Inflammatory macrophage treated with lipopolysaccharide for 1 hour (primary cell): ENCODE data around the gene BCO1.

Source experiments
- DNase-seq, 2 donors: peaks; one replicate each; pipeline ENCODE4 v3.0.0-alpha.2; 2020 to 2022

Gene BCO1

DNA sequence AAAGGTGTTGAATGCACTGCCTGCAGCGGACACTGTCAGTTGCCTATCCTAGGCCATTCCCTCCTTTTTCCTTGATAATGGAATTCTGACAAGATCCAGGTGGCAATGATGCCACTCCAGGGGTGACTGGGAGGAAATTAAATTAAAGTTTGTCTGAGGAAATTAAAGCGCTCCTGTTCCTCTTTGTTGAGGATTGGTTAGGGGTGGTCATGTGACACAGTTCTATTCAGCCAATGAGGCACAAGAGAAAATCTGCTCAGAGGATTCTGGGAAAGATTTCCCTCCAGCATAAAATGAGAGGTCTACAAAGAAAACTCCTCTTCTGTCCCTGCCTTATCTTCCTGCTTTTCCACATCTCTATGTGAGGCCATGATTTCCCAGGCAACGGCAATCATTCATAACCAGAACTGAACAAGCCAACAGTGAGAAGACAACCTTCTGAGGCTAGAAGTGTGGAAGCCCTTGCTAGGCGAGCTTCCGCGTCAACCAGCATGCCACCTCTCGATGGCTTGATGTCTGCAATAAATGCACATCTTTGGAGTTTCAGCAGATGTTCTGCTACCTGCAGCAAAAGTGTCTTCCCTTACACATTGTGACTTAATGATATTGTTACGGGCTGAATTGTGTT, 5.6 kb upstream of the BCO1 start:
- DNase-seq: no peak

DNA sequence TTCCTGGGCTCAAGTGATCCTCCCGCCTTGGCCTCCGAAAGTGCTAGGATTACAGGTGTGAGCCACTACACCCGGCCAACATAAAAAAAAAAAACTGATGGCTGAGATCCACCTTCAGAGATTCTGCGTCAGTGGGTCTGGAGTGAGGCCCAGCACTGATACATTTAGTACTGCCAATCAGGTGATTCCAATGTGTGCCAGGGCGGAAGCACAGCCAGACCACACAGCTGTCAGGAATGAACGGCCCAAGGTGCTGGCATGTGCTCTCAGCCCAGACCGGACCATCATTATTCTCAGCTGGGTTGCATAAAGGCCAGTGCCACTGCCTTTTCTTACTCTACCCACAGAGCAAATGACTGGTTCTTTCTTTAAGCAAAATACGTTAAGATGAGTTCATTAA, 1.2 kb upstream of the BCO1 start:
- DNase-seq: no peak

DNA sequence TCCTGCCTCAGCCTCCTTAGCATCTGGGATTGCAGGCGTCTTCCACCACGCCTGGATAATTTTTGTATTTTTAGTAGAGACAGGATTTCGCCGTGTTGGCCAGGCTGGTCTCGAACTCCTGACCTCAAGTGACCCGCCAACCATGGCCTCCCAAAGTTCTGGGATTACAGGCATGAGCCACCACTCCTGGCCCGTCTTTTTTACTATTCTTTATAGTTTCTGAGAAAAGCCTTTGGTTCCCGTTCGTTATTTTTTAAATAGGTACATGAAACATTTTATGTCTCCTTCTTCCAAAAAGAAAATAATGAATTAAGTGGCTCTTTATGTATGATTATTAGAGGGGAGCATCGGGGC, 570 bp upstream of the BCO1 start:
- no peak for DNase-seq

DNA sequence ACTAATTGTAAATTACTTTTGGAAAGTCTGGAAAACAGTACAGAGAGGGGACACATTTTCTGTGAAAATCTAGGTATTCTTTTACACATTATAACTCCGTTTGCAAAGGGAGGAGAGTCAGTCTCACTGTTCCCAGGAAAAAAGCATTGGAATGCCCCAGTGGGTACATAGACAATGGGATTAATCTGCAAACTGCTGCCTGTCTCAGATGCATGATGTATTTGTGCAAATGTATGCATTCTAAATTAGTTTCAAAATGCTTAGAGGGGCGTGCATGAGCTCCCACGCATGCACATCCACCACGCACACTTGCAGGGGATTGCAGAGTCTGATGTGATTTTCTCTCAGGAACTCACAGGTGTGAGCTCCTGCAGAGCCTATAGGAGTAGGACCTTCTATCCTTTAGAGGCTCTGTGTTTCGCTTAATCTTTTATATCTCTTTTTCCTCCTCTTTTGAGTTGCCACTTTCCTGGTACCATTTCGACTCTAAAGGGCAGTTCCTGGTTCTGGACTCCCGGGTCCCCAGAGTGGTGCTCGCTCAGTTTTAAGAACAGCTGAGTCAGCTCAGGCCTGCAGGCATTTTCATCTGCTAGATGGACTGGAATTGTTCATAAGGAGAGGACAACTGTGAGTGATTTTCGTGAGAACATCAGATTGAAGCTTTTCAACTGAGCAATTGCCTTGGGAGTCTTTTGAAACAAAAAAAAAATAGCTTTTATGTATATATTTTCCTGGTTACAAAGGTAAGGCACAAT, 1.1 kb downstream of the BCO1 start:
- no peak for DNase-seq

DNA sequence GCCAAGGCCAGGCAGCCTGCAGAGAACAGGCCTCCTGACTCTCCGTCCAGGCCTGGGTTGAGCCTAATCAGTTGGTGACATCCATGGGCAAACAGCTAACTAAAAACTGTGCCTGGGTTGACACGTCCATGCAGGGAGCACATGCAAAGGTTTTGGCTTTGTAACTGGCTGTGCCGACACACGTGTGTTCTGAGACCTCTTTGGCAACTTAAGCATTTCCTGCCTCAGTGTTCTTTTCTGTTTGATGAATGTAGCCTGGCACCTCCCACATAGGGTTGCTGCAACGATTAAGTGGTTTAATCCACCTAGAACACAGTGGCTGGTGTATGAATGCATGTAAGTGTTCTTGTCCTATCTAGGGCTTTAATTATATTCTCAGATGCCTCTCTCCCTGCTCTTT, 3.2 kb downstream of the BCO1 start:
- DNase-seq: no peak

DNA sequence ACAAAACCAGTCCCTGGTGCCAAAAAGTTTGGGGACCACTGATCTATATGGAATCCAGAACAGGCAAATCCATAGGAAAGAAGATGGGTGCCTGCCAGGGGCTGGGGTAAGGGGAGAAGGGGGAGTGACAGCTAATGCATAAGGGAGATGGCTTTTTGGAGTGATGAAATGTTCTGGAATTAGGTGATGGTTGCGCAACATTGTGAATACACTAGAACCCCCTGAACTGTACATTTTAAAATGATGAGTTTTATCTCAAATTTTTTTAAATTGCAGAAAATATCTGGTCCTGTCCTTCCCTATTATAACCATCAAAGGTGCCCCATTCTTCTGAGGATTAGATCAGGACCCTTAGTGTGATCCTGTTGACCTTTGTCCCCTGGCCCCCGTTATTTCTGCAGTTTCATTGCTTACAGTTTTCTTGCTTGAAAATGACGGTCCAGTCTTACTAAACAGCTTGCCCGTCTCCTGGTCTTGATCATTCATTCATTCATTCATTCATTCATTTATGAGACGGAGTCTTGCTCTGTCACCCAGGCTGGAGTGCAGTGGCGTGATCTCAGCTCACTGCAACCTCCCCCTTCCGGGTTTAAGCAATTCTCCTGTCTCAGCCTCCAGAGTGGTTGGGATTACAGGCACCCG, 4.6 kb downstream of the BCO1 start:
- DNase-seq: no peak

DNA sequence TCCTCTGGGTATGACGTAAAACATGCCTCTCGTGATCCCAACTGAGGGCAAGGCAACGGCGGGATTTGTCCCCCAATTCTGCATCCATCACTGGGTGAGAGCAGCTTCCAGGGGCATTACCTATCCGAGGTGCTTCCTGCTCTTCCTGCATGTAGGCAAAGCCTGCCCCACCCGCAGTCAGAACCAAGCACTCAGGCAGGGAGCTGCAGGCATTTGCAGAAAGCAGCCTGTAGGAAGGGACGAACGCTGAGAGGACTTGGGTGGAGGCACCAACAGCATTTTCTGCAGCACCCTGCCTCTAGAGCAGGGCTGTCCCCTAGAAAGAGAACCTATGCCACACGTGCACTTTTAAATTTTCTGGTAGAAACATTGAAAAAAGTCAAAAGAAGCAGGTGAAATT, 5.5 kb downstream of the BCO1 start:
- no peak for DNase-seq

DNA sequence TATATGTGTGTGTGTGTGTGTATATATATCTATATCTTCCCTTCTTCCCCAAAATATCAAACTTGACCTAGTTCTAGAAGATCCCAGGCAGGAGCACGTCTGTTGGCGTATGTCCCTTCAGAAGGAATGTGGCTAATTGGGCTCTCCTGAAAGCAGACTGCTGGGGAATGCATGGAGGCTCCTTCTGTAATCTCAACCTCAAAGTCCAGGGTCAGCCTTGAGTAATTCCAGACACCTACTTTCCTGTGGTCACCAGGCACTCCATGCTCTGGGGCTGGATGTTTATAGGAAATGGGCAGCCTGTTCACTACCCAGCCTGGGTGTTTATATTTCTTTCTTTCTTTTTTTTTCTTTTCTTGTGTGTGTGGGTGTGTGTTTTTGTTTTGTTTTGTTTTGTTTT, 13.4 kb downstream of the BCO1 start:
- no peak for DNase-seq

DNA sequence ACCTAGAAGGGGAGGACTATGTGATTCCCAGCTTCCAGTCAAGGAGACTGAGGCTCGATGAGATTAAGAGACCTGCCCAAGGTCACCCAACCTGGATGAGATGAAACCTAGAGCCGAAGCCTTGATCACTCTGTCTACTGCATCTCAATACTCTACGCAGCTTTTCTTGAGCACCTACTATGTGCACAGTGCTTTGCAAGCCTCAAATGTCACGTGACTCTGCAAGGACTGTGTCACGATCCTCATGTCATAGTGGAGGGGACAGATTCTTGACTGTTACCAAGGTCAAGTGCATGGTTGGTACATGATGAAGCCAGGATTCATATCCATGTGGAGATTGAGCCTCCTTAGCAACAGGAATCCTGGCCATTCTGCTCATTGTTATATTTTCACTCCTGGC, 14.7 kb downstream of the BCO1 start:
- no peak for DNase-seq

DNA sequence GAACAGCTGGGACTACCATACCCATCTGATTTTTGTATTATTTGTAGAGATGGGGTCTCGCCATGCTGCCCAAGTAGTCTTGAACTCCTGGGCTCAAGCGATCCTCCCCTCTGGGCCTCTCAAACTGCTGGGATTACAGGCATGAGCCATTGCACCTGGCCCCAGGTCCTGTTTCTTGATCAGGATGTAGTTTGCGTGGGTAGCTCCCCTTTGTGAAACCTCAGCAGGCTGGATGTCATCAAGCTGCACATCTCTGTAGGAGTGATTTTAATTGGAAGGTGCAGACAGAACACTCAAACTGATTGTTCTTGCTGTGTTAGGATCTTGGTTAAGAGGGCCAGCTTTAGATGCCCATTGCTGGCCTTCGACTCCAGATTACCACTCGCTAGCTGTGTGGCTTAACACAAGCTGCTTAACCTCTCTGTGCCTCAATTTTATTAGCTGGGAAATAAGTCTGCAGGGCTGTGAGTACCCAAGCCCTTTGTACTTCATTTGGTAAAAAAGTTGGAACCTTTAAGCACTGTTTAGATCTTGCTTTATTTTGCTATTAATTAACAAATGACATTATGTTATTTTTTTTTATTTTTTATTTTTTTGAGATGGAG, 16.5 kb downstream of the BCO1 start:
- DNase-seq: no peak

DNA sequence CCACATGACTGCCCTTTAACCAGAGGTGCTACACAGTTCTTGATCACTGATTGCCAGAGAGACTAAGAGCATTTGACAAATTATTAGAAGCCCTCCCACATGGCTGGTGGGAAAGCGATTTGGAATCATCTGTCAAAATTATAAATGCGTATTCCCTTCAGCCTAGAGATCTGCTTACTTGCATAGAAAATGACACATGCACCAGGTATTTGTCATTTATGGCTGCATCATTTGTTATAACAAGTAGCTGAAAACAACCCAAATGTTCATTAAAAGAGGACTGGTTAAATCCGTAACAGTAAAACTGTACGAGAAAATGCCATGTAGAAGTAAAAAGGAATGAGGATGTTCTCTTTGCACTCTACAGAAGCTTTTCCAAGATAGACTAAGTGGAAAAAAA, 21.4 kb downstream of the BCO1 start:
- no peak for DNase-seq

DNA sequence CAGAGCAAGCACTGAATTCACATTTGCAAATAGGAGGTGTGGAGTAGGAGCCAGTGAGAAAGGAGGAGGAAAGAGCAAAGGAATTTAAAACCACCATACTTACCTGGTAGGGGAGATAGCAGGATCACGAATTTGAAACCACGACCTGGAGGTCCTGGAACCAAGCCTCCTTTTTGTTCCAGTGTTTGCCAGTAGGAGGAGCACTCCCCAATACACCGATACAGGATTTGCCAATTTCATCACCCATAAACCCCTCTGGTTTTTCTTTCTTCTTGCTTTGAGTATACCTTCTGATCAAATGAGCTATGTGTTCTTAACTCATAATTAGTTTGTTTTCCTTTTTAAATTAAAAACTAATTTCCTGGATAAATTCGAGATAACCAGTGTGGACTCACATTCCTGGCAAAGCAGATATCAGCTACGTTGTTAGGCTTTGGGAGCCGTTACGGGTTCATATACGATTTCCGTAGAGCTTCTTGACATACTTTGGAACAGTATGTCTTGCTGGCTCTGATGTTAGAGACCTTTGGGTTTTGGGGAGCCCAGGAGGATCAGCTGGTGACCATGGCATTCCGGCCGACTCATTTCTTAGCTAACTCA, 22.7 kb downstream of the BCO1 start:
- peak; percentile 1 to 49 for DNase-seq

DNA sequence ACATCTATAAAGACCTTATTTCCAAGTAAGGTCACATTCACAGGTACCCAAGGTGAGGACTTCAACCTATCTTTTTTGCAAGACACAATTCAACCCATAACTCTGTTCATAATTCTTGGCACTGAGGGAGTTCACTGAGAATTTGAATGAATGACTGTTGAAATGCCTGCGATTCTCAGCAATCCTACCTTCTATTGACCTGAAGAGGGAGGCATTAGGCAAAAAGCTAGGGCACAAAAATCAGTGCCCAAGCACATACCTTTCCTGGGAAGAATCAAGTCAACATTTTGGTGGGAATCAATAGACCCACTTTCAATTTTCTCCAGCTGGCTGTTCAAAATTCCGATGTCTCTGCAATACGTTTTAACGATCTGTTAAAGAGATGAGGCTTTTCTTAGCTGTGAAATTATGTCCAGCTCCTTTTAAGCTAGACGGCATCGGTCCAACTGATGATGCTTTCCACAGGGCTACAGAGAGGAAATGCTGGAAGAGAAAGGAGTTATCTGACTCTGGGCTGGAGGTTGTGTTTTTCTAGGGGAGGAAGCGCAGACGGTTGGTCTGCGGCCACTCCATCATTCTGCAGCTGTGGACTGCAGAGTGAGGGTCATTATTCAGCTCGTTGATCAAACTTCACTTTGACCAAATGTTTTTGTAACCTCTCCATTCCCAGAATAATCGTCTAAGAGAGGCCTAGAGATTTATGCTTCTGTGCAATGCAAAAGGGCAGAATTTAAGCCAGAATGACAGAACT, 25.2 kb downstream of the BCO1 start:
- no peak for DNase-seq

DNA sequence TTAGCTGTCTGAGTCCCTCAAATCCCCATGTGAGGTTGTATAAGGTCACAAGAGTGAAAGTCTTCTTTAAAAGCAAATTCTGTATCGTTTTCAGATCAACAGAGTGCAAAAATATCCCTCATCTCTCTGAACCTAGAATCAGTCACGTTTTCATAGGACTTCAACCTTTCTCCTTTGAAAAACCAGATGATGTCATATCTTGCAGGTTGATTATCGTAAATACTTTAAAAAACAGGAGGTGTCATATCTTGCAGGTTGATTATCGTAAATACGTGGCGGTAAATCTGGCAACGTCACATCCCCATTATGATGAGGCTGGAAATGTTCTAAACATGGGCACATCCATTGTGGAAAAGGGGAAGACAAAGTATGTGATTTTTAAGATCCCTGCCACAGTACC, 25.9 kb downstream of the BCO1 start:
- DNase-seq: no peak

DNA sequence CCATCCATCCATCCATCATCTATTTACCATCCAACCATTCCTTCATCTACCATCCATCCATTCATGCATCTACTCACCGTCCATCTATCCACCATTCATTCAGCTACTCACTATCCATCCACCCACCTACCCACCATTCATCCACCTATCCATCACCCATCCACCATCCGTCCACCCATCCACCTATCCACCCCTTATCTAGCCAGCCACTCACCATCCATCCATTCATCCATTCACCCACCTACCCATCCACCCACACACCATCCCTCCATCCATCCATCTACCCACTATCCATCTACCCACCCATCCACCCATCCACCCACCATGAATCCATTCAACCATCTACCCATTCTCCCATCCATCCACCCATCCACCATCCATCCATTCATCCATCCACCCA, 26.6 kb downstream of the BCO1 start:
- DNase-seq: no peak

DNA sequence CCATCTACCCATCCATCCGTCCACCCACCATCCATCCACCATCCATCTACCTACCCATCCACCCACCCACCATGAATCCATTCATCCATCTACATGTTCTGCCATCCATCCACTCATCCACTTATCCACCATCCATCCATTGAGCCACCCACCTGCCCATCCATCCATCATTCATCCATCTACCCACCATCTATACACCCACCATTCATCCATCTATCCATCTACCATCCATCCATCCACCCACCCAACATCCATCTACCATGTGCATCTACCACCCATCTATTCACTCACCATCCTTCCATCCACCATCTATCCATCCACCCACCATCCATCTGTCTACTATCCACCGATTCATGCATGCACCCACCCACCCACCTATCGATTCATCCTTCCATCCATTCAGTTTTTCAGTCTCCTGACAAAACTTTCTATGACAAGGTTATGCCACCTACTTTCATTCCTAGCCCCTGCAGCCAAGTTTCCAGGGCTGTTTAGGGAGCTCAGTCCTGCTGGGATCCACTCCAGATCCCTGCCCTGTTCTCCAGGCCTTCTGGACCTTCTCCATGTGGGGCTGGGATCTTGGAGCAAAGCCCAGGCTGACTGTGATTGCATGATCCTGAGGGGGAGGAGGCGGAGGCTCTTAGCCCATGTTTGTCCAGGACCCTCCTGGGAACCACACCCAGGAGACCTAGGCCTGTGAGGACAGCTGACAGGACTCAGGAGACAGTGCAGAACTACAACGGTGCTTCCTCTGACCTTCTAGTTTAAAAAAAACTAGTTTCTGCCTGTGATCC, 27.4 kb downstream of the BCO1 start:
- DNase-seq: no peak

DNA sequence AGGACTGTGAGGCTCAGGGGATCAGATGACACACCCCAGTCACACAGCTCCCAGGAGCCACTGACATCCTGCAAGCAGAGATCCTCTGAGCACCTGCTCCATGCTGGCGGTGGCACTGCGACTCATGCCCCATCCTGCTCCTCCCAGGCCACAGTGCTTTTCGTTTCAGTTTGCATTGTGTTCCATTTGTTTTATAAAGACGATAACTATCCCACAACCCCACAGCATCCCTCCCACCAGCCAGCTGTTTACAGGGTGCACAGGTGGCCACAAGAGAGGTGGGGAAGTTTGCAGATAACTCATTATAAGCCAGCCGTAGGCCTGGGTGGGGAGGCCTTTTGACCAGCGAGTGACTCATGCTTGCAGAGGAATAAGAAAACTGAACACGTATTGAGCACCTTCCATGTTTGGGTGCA, 28.2 kb downstream of the BCO1 start:
- no peak for DNase-seq

DNA sequence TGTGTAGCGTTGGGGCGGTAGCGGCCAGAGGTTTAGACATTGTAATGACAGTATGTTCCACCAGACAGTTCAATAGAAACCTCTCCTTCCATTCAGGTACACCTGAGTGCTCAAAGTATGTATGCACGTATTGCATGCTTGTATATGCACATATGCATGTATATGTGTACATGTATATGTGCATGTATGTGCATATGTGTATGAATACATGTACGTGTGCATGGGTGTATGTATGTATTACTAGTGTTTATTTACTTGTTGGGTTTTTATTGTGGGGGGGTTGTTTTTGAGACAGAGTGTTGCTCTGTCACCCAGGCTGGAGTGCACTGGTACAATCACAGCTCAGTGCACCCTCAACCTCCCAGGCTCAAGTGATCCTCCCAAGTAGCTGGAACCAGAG, 30.0 kb downstream of the BCO1 start:
- no peak for DNase-seq

DNA sequence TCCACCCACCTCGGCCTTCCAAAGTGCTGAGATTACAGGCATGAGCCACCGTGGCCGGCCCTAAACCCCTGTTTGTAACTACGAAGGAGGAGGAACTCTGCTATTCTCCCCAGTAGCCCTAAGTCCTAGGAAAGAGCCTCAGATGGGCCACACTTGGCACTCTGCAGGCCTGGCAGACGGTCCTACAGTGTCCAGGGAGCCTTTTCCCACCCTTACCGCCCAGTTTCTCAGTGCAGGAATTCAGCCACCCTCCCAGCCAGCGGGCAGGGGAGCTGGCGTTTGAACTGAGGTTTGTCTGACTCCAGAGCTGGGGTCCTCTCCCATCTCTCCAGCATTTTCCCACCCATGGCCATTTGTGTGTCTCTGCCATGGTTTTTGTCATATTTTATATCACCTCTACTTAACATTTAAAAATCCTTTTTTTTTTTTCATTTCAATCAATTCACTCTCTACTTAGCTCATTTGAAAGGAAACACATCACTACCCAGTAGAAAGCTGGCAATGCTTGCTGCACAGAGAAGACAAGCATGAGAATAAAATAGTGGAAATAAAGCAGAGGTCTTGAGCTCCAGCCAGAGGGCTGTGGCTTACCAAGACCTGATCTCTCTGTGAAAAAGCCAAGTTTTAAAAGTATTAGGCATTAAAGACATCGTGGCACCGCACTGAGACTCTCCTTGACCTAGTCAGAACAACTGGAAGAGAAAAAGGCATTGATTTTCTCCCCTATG, 34.9 kb downstream of the BCO1 start:
- DNase-seq: no peak

DNA sequence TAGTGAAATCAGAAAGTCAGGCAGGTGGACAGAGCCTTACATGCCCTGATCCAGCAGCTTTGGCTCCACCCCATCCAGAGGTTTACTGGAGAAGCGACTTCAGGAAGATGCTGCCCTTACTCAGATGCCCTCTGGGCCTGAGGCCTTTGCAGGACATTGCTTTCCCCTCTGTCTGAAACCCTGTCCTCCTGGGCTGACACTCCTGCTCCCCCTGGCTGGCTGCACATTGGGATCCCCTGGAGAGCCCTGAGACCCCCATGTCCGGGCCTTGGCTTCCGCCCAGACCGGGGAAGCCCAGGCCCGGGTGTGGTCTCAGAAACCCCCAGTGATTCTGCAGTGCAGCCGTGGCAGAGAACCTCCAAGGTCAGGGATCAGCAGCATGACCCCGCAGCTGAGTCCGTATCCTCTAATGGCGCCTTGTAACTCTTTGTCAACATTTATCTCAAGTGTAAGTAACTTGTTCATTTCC, 36.6 kb downstream of the BCO1 start:
- no peak for DNase-seq

DNA sequence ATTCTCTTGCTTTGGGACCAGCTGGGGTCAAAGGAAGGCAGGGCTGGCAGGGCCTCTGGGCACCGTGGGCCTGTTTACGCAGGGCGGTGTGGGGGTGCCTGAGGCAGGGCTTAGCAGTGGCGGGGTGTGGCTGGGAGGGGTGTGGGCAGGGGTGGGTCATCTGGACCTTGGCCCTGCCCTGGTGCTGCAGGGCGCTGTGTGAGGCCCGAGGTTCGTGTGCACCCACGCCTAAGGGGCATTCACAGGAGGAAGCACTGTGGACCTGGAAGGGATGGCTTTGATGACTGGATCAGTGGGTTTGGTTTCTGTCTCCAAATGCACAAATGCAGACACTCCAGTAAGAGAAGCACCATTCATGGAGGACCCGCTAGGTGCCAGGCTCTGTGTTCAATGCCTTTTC, 37.3 kb downstream of the BCO1 start:
- no peak for DNase-seq
